Endothelial cell of umbilical vein (primary cell): ENCODE data around the gene PDX1.

Source experiments
- CTCF ChIP-seq, 2 donors: IDR thresholded peaks; 1 replicate in 1 of 2; 2 replicates in 1 of 2; pipeline ENCODE4 v1.5.1; 2011; ENCODE audit warnings: low read length in 2 of 2, mild to moderate bottlenecking in 2 of 2, moderate library complexity in 2 of 2, control low read depth in 1 of 2, inconsistent platforms in 1 of 2, low read depth in 1 of 2; ENCODE audit not compliant: insufficient read depth in 1 of 2; ENCODE audit errors: extremely low read depth in 1 of 2
- EZH2 ChIP-seq: IDR thresholded peaks from 2 replicates; pipeline ENCODE4 v1.6.1; 2012; ENCODE audit warnings: borderline replicate concordance, low read depth, mild to moderate bottlenecking, moderate library complexity, low read length, inconsistent platforms; ENCODE audit not compliant: severe bottlenecking
- FOS ChIP-seq: IDR thresholded peaks from 2 replicates; pipeline ENCODE4 v1.6.1; 2011; ENCODE audit warnings: mild to moderate bottlenecking, low read length, moderate library complexity, borderline replicate concordance; ENCODE audit not compliant: insufficient read depth
- JUN ChIP-seq: IDR thresholded peaks from 2 replicates; pipeline ENCODE4 v1.6.1; 2011; ENCODE audit warnings: borderline replicate concordance, low read depth; ENCODE audit not compliant: insufficient read length, insufficient read depth
- MAX ChIP-seq: IDR thresholded peaks from 2 replicates; pipeline ENCODE4 v1.6.1; 2011; ENCODE audit not compliant: insufficient read depth, insufficient read length
- MYC ChIP-seq: IDR thresholded peaks from one replicate; pipeline ENCODE4 v1.6.1; 2011; ENCODE audit warnings: mild to moderate bottlenecking, low read depth, low read length
- POLR2A ChIP-seq: IDR thresholded peaks from 2 replicates; pipeline ENCODE4 v1.6.1; 2012; ENCODE audit warnings: low read depth, mild to moderate bottlenecking, control low read depth, low read length
- POLR2AphosphoS5 ChIP-seq: IDR thresholded peaks from 2 replicates; pipeline ENCODE4 v1.6.1; 2012; ENCODE audit warnings: low read depth, mild to moderate bottlenecking, control low read depth, low read length, moderate library complexity; ENCODE audit not compliant: insufficient read depth

GRCh38 chr13:27967203-27967735, 47.5 kb downstream of the PDX1 start:
- TF ChIP-seq JUN (no peak), CTCF (IDR thresholded peaks at IDR 0.05; ENCODE audit: extremely low read depth in 1 of 2, insufficient read depth in 1 of 2, low read depth in 1 of 2, low read length in 2 of 2) (no peak), POLR2A (no peak), POLR2AphosphoS5 (no peak), EZH2 (peak; percentile 16), MYC (no peak), MAX (no peak), FOS (no peak)
